PFSK-1 (cell line): ENCODE measurements around the gene TNFRSF12A.

Source experiments
- POLR2AphosphoS5 ChIP-seq: IDR thresholded peaks from 2 replicates; pipeline ENCODE4 v1.6.1; 2012; ENCODE audit warnings: low read depth, mild to moderate bottlenecking, control low read depth, low read length, moderate library complexity
- REST ChIP-seq, 2 experiments: IDR thresholded peaks; 2 replicates each; pipeline versions ENCODE4 v1.6.1 to v1.8.0; 2011 to 2012; ENCODE audit warnings: low read depth in 2 of 2, low read length in 2 of 2, control low read depth in 1 of 2, inconsistent platforms in 1 of 2, mild to moderate bottlenecking in 1 of 2, moderate library complexity in 1 of 2; ENCODE audit not compliant: insufficient read depth in 1 of 2
- SIN3A ChIP-seq: IDR thresholded peaks from 2 replicates; pipeline ENCODE4 v1.6.1; 2012; ENCODE audit warnings: mild to moderate bottlenecking, low read length, moderate library complexity, borderline replicate concordance; ENCODE audit not compliant: insufficient read depth
- TAF1 ChIP-seq: IDR thresholded peaks from 2 replicates; pipeline ENCODE4 v1.6.1; 2012; ENCODE audit warnings: low read length, control low read depth, borderline replicate concordance; ENCODE audit not compliant: insufficient read depth

DNA sequence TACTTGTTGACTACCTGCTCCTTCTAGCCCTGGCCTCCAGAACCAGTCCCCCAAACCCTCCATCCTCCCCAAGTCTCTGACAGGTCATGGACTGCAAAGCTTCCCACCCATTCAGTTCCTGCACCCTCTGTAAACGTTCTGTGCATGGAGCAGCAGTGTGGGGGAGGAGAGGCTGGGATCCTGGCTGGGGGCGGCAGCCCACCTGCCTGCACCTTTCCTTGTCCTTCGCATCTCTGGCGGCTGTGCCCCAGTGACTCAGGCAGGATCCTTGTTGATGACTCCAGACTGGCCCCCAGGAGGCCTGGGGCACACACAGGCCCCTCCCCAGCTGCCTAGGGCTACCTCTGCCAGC, 38.3 kb upstream of the TNFRSF12A start:
- no peak for TF ChIP-seq REST (IDR thresholded peaks at IDR 0.05; ENCODE audit: insufficient read depth in 1 of 2, low read depth in 2 of 2, low read length in 2 of 2)
- no peak for TF ChIP-seq POLR2AphosphoS5
- no peak for TF ChIP-seq SIN3A
- no peak for TF ChIP-seq TAF1
